VCaP (cell line): ENCODE results near the gene PLK2.

Source experiments
- H3K27ac ChIP-seq: fragments of 450-650 bp; 2 replicates; pipeline ENCODE4 v1.5.1; 2017
- CTCF ChIP-seq: fragments of 450-650 bp; conservative IDR thresholded peaks from 2 replicates; pipeline ENCODE4 v1.5.1; 2017; ENCODE audit warnings: mild to moderate bottlenecking, moderate library complexity

PLK2 gene

GRCh38 chr5:58460002-58460731, at the start of gene PLK2:
TSS of gene PLK2 (minus strand) at chr5:58460086. CDS start at chr5:58459959, 127 bp downstream.
- H3K27ac ChIP-seq: peak within 1 kb of the TSS; percentile 84
- no peak; the same call in 1 of the 2 replicates for TF ChIP-seq CTCF

- TF ChIP-seq CTCF: no peak
Measured at GRCh38 chr5:58507715-58508114, 47.8 kb upstream of the PLK2 start.

GRCh38 chr5:58505971-58506640, 46.2 kb upstream of the PLK2 start:
- peak overlapping the region; percentile 75 for H3K27ac ChIP-seq
- TF ChIP-seq CTCF: no peak

More at GRCh38 chr5:58507715-58508114, 47.8 kb upstream of the PLK2 start:
- no peak overlapping the region for H3K27ac ChIP-seq

GRCh38 chr5:58505502-58505901, 45.6 kb upstream of the PLK2 start:
- H3K27ac ChIP-seq: peak overlapping the region; percentile 75
- TF ChIP-seq CTCF: no peak

DNA sequence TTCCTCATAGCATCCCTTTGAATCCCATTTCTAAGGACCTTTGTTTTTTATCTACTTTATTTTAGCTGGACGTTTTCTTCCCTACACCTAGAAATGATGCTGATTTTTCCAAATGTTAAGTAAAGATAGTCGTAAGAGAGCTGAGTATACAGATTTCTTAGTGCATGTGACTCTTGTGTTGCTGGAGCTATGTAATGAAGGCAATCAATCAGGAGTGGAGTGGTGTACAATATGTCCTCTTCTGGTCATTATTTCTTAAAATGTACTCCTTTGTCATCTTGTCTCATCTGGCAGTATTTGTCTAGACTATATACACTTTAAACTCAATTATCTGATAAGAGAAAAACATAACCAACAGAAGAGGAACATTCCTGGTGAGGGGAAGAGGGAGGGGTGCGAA, 44.9 kb upstream of the PLK2 start:
- H3K27ac ChIP-seq: peak overlapping the region; percentile 75

GRCh38 chr5:58503390-58504046, 43.6 kb upstream of the PLK2 start:
- no peak for TF ChIP-seq CTCF
- no peak overlapping the region for H3K27ac ChIP-seq

More for the DNA sequence above, 44.9 kb upstream of the PLK2 start:
- TF ChIP-seq CTCF: no peak

- no peak; the same call in 1 of the 2 replicates for TF ChIP-seq CTCF
- no peak overlapping the region for H3K27ac ChIP-seq
Measured at GRCh38 chr5:58501778-58502417, 42.0 kb upstream of the PLK2 start.
